D721Med (cell line): ENCODE data around the gene SDR39U1.

Experiments
- DNase-seq: peaks from one replicate; pipeline ENCODE4 v3.0.0; 2011; ENCODE audit warnings: low spot score; ENCODE audit not compliant: insufficient read length
- FAIRE-seq: peaks from 2 replicates; lab custom pipeline; 2011; peaks lifted over from hg19 to GRCh38; lab: Jason Lieb, UNC
- TF ChIP-seq, protein P1 (sequence below): IDR thresholded peaks from 2 replicates; pipeline ENCODE4 v1.5.1; 2012; ENCODE audit warnings: mild to moderate bottlenecking, control low read depth; ENCODE audit not compliant: insufficient read depth; ENCODE audit errors: missing control alignments

Gene SDR39U1

DNA sequence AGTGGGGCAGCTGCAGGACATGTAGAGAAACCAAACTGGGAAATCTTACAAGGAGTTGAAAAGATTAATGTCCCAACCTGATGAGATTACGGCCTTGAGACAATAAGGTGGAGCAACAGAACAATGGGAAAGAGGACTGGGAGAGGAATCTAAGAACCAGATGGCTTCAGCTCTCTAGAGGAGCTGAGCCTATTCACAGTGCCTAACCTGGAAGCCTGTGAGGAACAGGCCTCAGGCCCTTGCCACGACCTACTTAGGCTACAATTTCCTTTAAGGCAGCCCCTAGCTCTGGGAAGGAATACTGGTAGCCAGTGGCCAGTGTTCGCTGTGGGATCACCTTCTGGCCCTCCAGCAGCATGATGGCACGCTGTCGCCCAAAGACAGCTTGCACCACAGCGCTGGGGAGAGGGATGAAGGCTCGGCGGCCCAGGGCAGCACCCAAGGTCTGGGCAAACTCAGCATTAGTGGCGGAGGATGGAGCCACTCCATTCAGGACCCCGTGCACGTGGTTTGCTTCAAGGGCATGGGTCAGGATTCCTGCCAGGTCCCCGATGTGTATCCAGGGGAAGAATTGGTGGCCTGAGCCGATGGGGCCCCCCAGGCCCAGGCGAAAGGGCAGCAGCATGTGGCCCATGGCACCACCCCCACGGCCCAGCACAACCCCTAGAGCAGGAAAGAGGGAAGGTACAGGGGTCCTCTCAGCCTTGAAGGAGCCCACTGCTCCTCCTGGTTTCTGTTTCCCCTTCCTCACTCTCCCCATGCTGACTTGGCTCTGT, 2.6 kb downstream of the SDR39U1 start:
- DNase-seq (no peak), FAIRE-seq (no peak)
- TF ChIP-seq, protein P1, sequence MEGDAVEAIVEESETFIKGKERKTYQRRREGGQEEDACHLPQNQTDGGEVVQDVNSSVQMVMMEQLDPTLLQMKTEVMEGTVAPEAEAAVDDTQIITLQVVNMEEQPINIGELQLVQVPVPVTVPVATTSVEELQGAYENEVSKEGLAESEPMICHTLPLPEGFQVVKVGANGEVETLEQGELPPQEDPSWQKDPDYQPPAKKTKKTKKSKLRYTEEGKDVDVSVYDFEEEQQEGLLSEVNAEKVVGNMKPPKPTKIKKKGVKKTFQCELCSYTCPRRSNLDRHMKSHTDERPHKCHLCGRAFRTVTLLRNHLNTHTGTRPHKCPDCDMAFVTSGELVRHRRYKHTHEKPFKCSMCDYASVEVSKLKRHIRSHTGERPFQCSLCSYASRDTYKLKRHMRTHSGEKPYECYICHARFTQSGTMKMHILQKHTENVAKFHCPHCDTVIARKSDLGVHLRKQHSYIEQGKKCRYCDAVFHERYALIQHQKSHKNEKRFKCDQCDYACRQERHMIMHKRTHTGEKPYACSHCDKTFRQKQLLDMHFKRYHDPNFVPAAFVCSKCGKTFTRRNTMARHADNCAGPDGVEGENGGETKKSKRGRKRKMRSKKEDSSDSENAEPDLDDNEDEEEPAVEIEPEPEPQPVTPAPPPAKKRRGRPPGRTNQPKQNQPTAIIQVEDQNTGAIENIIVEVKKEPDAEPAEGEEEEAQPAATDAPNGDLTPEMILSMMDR = no peak

DNA sequence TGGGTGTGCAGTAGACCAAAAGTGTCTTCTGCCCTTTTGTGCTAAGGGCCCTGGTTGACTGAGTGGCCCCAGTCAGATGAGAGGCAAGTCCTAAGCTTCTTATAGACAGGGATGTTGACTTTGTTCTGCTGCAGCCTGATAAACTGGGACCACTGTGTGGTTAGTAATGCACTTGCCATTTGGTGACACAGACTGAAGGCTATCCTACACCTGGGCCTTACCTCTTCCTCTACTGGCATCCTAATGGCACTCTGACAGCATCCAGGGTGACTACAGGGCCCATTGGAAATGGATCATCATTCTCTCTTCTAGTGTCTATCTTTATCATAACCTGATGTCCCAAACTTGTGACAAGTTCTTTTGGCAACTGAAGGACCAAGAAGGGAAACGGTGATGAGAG, 3.3 kb downstream of the SDR39U1 start:
- FAIRE-seq (no peak), DNase-seq (no peak)
- TF ChIP-seq, protein P1 = no peak

DNA sequence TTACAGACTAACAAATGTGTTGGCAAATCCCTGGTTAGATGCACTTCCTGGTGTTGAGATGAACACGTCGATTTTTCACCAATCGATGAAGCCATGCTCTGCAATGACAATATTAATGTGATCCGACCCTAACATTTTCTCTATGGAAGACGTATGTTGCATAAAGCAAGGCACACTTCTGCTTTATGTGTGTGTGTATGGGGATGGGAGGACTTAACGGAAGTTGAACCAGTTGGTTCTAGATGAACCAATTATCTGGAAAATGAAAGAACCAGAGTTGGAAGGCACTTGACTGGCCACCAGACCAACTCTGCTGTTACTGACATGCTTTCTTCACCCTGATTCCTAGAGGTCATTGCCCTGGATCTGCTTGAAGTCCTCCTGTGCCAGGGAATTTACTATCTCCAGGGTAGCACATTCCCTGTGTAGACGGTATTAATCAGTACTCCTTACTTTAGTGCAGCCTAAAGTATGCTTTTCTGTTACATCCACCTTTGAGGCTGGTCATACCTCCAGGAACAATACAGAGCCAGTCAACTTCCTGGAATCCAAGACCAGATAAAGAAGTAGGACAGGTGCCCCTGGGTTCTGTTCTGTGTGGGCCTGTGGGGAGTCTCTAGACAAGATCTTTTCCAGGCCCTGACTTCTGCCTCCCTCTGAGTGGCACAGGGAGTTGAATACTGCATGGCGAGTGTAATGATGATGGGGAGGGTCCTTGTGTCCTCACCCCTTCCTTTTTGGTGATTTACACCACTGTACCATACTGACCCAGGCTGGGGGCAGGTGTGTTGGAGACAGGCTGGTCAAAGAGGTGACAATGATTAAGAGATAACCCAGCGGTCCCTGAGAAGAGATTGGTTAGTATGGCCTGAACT, 4.1 kb downstream of the SDR39U1 start:
- DNase-seq (no peak), FAIRE-seq (no peak)
- TF ChIP-seq, protein P1 = no peak

DNA sequence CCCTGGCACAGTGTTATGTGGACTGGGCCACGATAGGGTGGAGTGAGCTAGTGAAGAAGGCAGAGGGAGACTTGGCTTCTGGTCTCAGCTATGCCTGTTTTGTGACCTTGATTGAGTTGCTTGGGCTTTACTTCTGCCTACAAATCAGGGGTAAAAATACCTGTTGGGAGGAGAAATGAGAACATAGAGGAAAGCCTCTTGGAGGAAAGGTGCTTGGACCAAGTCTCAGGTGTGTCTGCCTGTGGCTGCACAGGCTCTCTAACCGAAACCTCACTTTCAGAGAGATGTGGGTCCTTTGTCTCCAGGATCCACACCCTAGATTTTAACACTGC, 4.9 kb downstream of the SDR39U1 start:
- FAIRE-seq (no peak), DNase-seq (no peak)
- TF ChIP-seq, protein P1 = no peak

DNA sequence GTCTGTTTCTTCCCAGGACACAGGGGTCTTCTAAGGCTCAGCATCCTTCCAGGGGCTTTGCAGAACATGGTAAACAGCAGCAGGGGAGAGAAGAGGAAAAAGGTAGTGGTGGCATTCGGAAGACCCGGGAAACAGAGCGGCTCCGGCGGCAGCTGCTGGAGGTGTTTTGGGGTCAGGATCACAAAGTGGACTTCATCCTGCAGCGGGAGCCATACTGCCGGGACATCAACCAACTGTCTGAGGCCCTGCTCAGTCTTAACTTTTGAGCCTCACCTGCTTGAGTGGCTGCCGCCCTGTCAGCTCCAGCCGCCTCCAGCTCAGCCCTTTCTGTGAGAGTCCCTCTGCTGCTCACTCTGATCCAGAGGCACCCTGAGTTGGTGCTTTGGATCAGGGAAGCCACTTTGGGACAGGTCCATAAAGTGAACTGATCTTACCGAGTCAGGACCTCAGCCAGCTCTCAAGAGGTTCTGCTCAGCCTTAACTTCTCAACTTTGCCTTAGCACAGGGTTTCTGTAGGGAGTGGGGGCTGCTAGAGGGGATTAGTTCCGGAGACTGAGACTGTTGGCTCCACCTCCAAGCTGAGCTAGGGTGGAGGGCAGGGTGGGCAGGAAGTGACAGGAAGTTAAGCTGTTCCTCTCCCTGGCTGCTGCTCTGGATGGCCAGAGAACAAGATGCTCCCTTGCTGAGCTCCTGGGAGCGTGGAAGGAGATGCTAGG, 5.4 kb downstream of the SDR39U1 start:
- FAIRE-seq (no peak), DNase-seq (no peak)
- TF ChIP-seq, protein P1 = no peak

DNA sequence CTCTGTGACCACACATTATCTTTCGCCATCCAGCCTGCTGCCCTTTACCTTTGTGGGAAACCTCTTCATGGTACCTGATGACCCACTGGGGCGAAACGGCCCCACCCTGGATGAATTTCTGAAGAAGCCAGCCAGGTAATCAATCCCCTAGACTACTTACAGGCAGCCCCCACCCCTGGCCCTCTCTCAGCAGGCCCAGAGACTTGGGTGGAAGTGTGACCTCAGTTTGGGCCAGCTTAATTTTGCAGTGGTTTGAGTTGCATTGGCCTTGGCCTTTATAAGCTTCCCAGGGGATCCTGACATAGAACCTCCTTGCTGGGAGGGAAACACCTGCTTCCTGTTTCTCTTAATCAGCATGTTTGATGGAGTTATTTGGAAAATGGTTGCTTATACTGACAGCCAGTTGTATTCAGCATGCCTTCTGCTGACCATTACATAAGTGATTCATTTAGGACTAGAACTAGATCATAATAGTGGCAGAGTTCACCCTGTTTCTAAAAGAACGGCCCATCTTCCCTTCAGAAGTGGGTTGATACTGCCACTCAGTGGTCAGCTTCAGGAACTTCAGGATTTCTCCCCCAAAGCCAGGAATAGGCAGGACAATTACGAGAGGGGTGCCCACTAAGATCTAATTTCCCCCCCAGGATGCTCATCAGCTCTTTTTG, 6.1 kb downstream of the SDR39U1 start:
- TF ChIP-seq, protein P1 = peak; percentile 80
- FAIRE-seq (no peak), DNase-seq (peak; percentile 83)
